Thyroid gland (tissue), 4 donors: ENCODE measurements around the gene UBXN6. TPM values are rescaled to one million over a fixed set of nuclear protein-coding genes. Genes with fewer than 3 reads are reported as not detected.

Source experiments
- DNase-seq, 2 donors: peaks; one replicate each; pipeline ENCODE4 v3.0.0-alpha.2; 2019
- H3K27ac ChIP-seq, 3 donors: fragments of 200-600 bp; sonication (generic); 1 replicate in 2 of 3; 2 replicates in 1 of 3; pipeline ENCODE4 v1.5.1; 2016 to 2019; ENCODE audit warnings: mild to moderate bottlenecking in 1 of 3, moderate library complexity in 1 of 3
- H3K27me3 ChIP-seq: fragments of 200-600 bp; sonication (generic); one replicate; pipeline ENCODE4 v1.5.1; 2019
- H3K36me3 ChIP-seq, 2 donors: fragments of 200-600 bp; sonication (generic); one replicate each; pipeline ENCODE4 v1.5.1; 2016 to 2019
- H3K4me1 ChIP-seq, 2 donors: fragments of 200-600 bp; sonication (generic); one replicate each; pipeline ENCODE4 v1.5.1; 2017 to 2019
- H3K4me3 ChIP-seq, 3 donors: fragments of 200-600 bp; sonication (generic); replicated peaks in 1 of 3; 1 replicate in 2 of 3; 2 replicates in 1 of 3; pipeline ENCODE4 v1.5.1; 2016; ENCODE audit warnings: mild to moderate bottlenecking in 1 of 3
- H3K9me3 ChIP-seq: fragments of 200-600 bp; sonication (generic); one replicate; pipeline ENCODE4 v1.5.1; 2017
- POLR2A ChIP-seq, 2 donors: fragments of 450-650 bp; IDR thresholded peaks; one replicate each; pipeline ENCODE4 v1.6.1; 2017; ENCODE audit warnings: antibody characterized with exemption in 2 of 2, mild to moderate bottlenecking in 2 of 2, moderate library complexity in 1 of 2
- WGBS, 2 donors: methylation state at CpG; one replicate each; pipeline ENCODE4 v1.1.5; 2017; 5-methylcytosine and 5-hydroxymethylcytosine counted together
- intact Hi-C: fragments of 100-400 bp; cut with DNase I; formaldehyde crosslinking; loops from one replicate; pipeline ENCODE4 v1.15.1; 2023
- total RNA-seq, 4 donors: library from RNA; depleted of rRNA; stranded (reverse); fragments of >200 nt; gene quantifications; one replicate each; pipeline ENCODE4 v1.2.3, GENCODE V29; 2016
- TF ChIP-seq, protein P1 (sequence below), 6 experiments: fragments of 200-600 bp in 3 of 6; fragments of 450-650 bp in 3 of 6; sonication (generic) in 3 of 6; IDR thresholded peaks; one replicate each; pipeline ENCODE4 v1.5.1; 2016 to 2019; ENCODE audit warnings: antibody characterized with exemption in 6 of 6, mild to moderate bottlenecking in 2 of 6, inconsistent platforms in 1 of 6, moderate library complexity in 1 of 6

Gene UBXN6
- total RNA-seq, 4 donors from 2014 or later, result 90.1 to 187 (median 106) TPM

DNA sequence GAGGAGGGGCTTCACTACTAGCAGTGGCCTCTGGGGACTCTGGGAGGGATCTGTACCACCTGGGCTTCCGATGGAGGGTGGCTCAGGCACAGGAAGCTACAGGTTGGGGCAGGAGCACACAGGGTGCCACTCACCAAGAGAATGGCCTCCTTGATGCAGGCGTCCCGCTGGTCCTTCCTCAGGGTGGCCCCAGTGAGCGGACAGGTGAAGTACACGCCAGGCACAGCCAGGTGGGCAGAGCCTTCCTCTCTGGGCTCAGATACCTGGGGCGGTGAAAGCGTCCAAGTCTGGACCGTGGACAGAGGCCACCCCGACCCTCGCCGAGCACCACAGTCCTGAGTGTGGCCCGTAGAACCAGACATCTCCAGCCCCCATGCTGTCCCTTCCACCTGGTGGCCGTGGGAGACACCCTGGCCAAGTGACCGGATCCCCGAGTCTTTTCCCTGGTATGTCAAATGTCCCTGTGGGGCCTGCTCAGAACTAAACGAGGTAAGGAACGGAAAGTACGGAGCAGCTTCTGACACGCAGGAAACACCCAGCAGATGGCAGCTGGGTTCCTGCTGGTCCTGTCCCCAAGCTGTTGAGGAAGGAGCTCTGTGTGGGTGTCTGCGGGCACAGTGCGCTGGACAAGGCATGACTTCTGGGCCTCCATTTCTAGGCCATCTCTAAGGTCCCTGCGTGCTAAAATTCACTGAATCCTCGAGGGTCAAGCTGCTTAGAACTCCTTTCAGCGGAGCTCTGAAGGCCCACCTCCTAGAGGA lies 5.2 kb downstream of the UBXN6 start:
- H3K4me1 ChIP-seq, result peaks cover 24 to 30% of the 10 kb centered on the region in 2 donors
- H3K36me3 ChIP-seq, result peaks cover 50 to 62% of the 10 kb centered on the region in 2 donors
- WGBS, 2 donors, result 90 to 91% methylated on average over 11 to 12 of the region's 24 CpGs

DNA sequence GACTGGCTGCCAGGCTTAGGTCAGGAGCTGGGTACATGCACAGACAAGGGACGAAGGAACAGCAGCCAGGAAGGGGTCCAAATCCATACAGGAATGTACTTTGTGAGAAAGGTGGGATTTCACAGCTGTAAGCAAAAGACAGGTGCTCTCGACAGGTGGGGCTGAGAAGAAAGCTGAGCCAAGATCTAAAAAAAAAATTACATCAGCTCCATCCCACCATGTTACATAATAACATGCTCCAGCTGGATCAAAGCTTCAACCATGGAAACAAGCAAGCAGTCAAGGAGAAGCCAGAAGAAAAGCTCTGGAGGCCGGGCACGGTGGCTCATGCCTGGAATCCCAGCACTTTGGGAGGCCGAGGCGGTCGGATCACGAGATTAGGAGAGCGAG lies 8.0 kb downstream of the UBXN6 start:
- WGBS, 2 donors, result 90 to 95% methylated on average over 9 of the region's 9 CpGs

More for the DNA sequence above, 5.2 kb downstream of the UBXN6 start:
- Histone ChIP-seq H3K27ac (no peak overlapping the region), H3K9me3 (no peaks in the 10 kb centered on the region), H3K4me3 (no peak overlapping the region), H3K27me3 (no peaks in the 10 kb centered on the region)
- no peak for DNase-seq
- intact Hi-C loops, result no loop called here
- TF ChIP-seq POLR2A (IDR thresholded peaks at IDR 0.05), result no peak
- TF ChIP-seq, protein P1, sequence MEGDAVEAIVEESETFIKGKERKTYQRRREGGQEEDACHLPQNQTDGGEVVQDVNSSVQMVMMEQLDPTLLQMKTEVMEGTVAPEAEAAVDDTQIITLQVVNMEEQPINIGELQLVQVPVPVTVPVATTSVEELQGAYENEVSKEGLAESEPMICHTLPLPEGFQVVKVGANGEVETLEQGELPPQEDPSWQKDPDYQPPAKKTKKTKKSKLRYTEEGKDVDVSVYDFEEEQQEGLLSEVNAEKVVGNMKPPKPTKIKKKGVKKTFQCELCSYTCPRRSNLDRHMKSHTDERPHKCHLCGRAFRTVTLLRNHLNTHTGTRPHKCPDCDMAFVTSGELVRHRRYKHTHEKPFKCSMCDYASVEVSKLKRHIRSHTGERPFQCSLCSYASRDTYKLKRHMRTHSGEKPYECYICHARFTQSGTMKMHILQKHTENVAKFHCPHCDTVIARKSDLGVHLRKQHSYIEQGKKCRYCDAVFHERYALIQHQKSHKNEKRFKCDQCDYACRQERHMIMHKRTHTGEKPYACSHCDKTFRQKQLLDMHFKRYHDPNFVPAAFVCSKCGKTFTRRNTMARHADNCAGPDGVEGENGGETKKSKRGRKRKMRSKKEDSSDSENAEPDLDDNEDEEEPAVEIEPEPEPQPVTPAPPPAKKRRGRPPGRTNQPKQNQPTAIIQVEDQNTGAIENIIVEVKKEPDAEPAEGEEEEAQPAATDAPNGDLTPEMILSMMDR (IDR thresholded peaks at IDR 0.05), result no peak

DNA sequence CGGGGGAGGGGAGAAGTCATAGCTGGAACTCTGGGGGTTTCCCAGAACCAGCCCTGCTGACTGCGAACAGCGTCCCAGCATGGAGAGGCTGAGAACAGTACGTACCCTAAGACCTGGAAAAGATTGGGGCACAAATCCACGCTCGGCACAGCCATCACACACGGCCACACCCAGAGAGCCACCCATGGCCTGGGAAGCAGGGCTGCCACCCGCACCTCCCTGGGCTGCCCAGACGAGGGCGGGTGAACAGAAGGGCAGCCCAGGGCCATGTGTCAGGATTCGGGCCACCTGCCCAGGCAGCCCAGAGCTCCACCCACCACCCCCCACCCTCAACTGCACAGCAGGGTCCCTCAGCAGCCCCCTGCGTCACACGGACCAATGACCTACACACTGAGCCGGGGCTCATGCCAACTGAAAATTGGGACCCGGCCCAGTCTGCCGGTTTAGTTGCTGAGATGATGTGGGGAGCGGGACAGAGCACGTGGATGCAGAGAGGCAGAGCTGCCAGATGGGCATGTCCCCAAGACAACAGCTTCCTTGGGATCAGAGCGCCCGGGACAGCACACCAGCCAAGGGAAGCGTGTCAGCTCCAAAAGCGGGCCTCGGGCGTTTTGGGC lies 8.5 kb downstream of the UBXN6 start:
- TF ChIP-seq POLR2A (IDR thresholded peaks at IDR 0.05), result no peak
- TF ChIP-seq, protein P1 (IDR thresholded peaks at IDR 0.05), result no peak
- intact Hi-C loops, result no loop called here
- no peak for DNase-seq
- no peak overlapping the region for H3K4me3 ChIP-seq
- no peaks in the 10 kb centered on the region for H3K9me3 ChIP-seq
- no peaks in the 10 kb centered on the region for H3K27me3 ChIP-seq
- WGBS, 2 donors, result 90 to 100% methylated on average over 1 to 17 of the region's 24 CpGs
- H3K4me1 ChIP-seq, result peaks cover 0 to 3% of the 10 kb centered on the region in 2 donors
- peaks cover 81 to 91% of the 10 kb centered on the region in 2 donors for H3K36me3 ChIP-seq
- no peak overlapping the region for H3K27ac ChIP-seq

More for the DNA sequence above, 8.0 kb downstream of the UBXN6 start:
- TF ChIP-seq, protein P1 (IDR thresholded peaks at IDR 0.05), result no peak
- no peak for TF ChIP-seq POLR2A (IDR thresholded peaks at IDR 0.05)
- no peaks in the 10 kb centered on the region for H3K27me3 ChIP-seq
- H3K4me3 ChIP-seq, result no peak overlapping the region
- intact Hi-C loops, result no loop called here
- no peak overlapping the region for H3K27ac ChIP-seq
- no peaks in the 10 kb centered on the region for H3K9me3 ChIP-seq
- H3K36me3 ChIP-seq, result peaks cover 78 to 90% of the 10 kb centered on the region in 2 donors
- no peak for DNase-seq
- H3K4me1 ChIP-seq, result peaks cover 1 to 8% of the 10 kb centered on the region in 2 donors

DNA sequence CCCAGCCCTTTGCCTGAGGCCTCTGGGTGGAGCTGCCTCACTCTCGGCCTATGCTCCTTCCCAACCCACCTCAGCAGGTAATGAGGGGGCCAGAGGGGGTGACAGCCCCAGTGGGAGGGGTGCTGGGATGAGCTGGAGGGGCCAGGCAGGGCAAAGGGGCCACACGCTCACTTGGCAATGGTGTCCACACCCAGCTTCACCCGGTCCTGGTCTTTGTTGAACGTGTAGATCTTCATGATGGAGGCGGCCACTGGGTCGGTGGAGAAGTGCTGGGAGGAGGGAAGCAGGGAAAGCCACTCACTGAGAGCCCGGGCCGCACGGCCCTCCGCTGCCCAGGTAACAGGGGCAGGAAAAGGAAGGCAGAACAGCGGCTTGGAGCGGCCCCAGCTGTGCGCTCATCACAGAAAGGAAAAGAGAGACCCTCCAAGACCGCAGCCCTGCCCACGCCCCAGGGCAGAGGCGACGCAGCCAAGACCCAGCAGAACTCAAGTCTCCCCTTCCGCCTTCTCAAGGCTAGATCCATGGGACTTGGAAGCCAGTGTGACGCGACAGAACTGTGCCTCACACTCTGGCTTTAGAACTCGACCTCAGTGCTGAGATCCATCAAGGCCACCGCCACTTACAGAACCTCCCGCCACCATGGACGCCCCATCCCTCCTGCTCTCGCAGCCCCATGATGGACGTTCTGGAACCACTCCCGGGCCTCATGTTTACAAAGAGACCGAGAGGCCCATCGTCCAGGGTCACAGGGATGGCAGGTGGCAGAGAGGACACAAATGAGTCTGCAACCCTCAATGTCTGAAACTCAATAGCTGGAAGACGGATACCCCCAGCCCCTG lies 9.2 kb downstream of the UBXN6 start:
- Histone ChIP-seq H3K9me3 (no peaks in the 10 kb centered on the region), H3K4me3 (no peak overlapping the region), H3K4me1 (no peaks in the 10 kb centered on the region), H3K27me3 (no peaks in the 10 kb centered on the region), H3K27ac (no peak overlapping the region), H3K36me3 (peaks cover 80 to 86% of the 10 kb centered on the region in 2 donors)
- DNase-seq, result no peak
- TF ChIP-seq POLR2A (IDR thresholded peaks at IDR 0.05), result no peak
- TF ChIP-seq, protein P1 (IDR thresholded peaks at IDR 0.05), result no peak
- 89 to 94% methylated on average over 22 to 28 of the region's 30 CpGs for WGBS, 2 donors
- intact Hi-C loops, result no loop called here
